Measurements from ENCODE around the gene FITM1.

Gene FITM1

GRCh38 chr14:24093901-24094840 is 36.3 kb upstream of the FITM1 start, which contains the start of gene PCK2 (continued):
- no peak for TF ChIP-seq ZNF610 (tag by site-specific recombination; IDR thresholded peaks at IDR 0.05; ENCODE audit: borderline replicate concordance)
- TF ChIP-seq ZNF157 (tag by site-specific recombination; IDR thresholded peaks at IDR 0.05): no peak
- no peak for TF ChIP-seq ZNF664 (tag by site-specific recombination; IDR thresholded peaks at IDR 0.05)
- TF ChIP-seq ZNF76 (tag by site-specific recombination; IDR thresholded peaks at IDR 0.05; ENCODE audit: borderline replicate concordance, low read depth): peak; percentile 80
- no peak for TF ChIP-seq ZSCAN18 (tag by site-specific recombination; IDR thresholded peaks at IDR 0.05)
- no peak for TF ChIP-seq ZNF558 (tag by site-specific recombination; IDR thresholded peaks at IDR 0.05)
- TF ChIP-seq SP2 (tag by site-specific recombination; IDR thresholded peaks at IDR 0.05): peak; percentile 81
- TF ChIP-seq ZNF140 (tag by site-specific recombination; IDR thresholded peaks at IDR 0.05): no peak
- peak; percentile 79; the same call in 1 of the 2 replicates for TF ChIP-seq KLF8 (tag by site-specific recombination; IDR thresholded peaks at IDR 0.05)
- no peak for TF ChIP-seq ZNF121 (tag by site-specific recombination; IDR thresholded peaks at IDR 0.05)
- no peak for TF ChIP-seq ZNF521 (tag by site-specific recombination; IDR thresholded peaks at IDR 0.05)
- TF ChIP-seq IKZF3 (tag by site-specific recombination; IDR thresholded peaks at IDR 0.05): peak; percentile 84
- TF ChIP-seq ZBTB6 (tag by site-specific recombination; IDR thresholded peaks at IDR 0.05): peak; percentile 81
- TF ChIP-seq ZNF146 (tag by site-specific recombination; IDR thresholded peaks at IDR 0.05): peak; percentile 10; the same call in 1 of the 2 replicates
- TF ChIP-seq ZNF341 (tag by site-specific recombination; IDR thresholded peaks at IDR 0.05; ENCODE audit: low read depth): peak; percentile 79
- TF ChIP-seq ZNF843 (tag by site-specific recombination; IDR thresholded peaks at IDR 0.05): 0 out of 2 replicates have a peak, but pooled peaks have one; percentile 32
- TF ChIP-seq ZBTB26 (tag by site-specific recombination; optimal IDR thresholded peaks at IDR 0.05): peak; percentile 92
- TF ChIP-seq ZNF132 (tag by site-specific recombination; IDR thresholded peaks at IDR 0.05; ENCODE audit: borderline replicate concordance): no peak
- TF ChIP-seq ZNF704 (tag by site-specific recombination; IDR thresholded peaks at IDR 0.05): peak; percentile 40; the same call in 1 of the 2 replicates
- peak; percentile 90 for TF ChIP-seq ZNF449 (tag by site-specific recombination; IDR thresholded peaks at IDR 0.05)
- TF ChIP-seq PATZ1 (tag by site-specific recombination; IDR thresholded peaks at IDR 0.05): peak; percentile 99
- 0 out of 2 replicates have a peak, but pooled peaks have one; percentile 54 for TF ChIP-seq BCL11B (tag by site-specific recombination; IDR thresholded peaks at IDR 0.05; ENCODE audit: low read depth)
- 0 out of 2 replicates have a peak, but pooled peaks have one; percentile 50 for TF ChIP-seq YY2 (tag by site-specific recombination; IDR thresholded peaks at IDR 0.05)
- peak; percentile 82 for TF ChIP-seq KLF16 (tag by site-specific recombination; IDR thresholded peaks at IDR 0.05)
- TF ChIP-seq PBX3 (CRISPR knock-in tag; IDR thresholded peaks at IDR 0.05): peak; percentile 30; the same call in 1 of the 2 replicates
- TF ChIP-seq ZNF169 (tag by site-specific recombination; IDR thresholded peaks at IDR 0.05): no peak
- peak; percentile 70 for TF ChIP-seq KLF7 (tag by site-specific recombination; IDR thresholded peaks at IDR 0.05; ENCODE audit: borderline replicate concordance)
- no peak for TF ChIP-seq ZNF529 (tag by site-specific recombination; IDR thresholded peaks at IDR 0.05; ENCODE audit: insufficient replicate concordance)
- TF ChIP-seq ZNF629 (tag by site-specific recombination; IDR thresholded peaks at IDR 0.05): 0 out of 2 replicates have a peak, but pooled peaks have one; percentile 34

Data from HEK293 (cell line).